ENCODE results near the gene TMEM209.

- no peak for TF ChIP-seq CTCF (conservative IDR thresholded peaks at IDR 0.05; ENCODE audit: low read depth, low read length)
- no peak for TF ChIP-seq EZH2 (IDR thresholded peaks at IDR 0.05; ENCODE audit: borderline replicate concordance, low read depth, low read length, poor library complexity, severe bottlenecking)
Observed at GRCh38 chr7:130182990-130183389, 22.2 kb downstream of the TMEM209 start.
